G401 (cell line): ENCODE results near the gene CCDC90B. TPM values are rescaled to one million over a fixed set of nuclear protein-coding genes. Genes with fewer than 3 reads are reported as not detected.

Source experiments
- DNase-seq: peaks from one replicate; pipeline ENCODE4 v3.0.0-alpha.2; 2015; ENCODE audit warnings: low spot score
- in situ Hi-C: cut with HindIII; loops from 2 replicates; pipeline ENCODE4 v1.10.0; 2016; ENCODE audit warnings: low sequenced_read_pairs, mixed read lengths
- total RNA-seq: library from RNA; depleted of rRNA; stranded (reverse); fragments of >200 nt; shearing (Covaris generic); gene quantifications from 2 replicates; pipeline ENCODE4 v1.2.3, GENCODE V29; 2014; rRNA removed

CCDC90B gene
- total RNA-seq, 1 experiment from 2014 or later = 54.9 TPM

DNA sequence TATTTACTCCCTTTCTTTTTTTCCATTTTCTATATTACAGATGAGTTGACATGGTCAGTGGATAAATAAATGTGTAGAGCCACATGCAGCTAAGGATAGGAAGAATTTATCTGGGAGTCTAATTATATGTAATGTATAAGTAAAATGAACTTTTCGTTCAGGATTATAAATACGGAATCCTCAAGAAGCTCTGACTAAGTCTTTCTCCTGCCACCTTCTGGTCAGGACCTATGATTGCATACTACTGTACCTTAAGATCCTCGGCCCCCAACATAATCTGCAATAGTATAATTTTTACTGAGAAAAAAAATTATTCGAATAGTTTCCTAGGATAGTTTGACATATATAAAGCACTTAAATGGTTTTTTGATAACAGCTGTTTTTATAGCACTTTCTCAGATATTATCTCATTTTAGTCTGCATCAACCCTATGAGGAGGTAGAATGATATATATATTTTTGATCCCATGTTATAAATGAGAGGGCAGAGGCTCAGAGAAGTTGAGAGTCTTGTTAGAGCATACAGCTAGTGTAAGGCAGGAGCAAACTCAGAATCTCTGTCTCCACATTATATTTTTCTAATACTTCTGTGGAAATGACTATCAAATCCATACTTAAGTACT, 36.1 kb downstream of the CCDC90B start:
- peak; percentile 46 for DNase-seq
- in situ Hi-C loops = no loop called here

DNA sequence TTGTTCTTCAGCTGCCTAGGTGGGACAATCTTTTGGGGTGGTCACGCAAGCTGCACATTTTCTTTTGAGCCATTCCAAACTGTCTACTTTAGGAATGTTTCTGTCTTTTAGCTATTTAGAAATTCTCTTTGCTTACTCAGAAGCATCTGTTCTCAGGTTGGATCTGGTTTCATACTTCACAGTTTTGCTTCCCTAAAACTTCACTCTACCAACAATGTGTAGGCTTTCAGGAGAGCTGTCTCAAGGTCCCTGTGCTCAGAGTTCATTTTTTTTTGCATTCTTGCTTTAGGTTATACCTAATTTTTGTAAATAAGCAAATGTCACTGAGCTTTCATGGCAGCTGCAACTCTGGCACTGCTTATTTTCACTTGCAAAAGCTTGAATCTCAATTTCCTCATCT, 36.7 kb downstream of the CCDC90B start:
- no peak for DNase-seq
- in situ Hi-C loops = no loop called here

DNA sequence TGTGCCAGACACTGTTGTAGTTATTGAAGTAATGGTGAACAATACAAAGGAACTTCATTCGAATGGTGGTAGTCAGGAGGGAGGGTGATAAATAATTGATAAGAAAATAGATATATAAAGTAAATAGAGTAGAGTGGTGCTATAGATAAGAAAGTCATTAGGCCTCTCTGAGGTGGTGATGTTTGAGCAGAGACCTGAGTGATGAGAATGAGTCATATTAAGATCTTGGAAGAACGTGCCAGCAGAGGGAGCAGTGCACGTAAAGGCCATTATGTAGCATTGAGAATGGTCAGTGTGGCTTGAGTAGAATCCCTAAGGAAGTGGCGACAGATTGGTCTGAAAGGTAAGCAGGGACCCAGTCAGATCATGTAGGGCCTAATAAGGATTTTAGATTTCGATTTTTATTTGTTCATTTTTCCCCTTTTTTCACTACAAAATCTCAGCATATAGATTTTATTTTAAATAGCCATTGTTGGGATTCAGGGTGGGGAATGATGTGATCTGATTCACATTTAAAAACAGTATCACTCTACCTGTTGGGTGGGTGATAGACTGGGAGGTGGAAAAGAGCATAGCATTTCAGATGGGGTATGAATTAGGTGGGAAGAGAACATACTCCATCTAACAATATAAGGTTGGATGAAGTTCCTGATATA, 44.7 kb downstream of the CCDC90B start:
- DNase-seq = peak; percentile 77
- in situ Hi-C loops = no loop called here

DNA sequence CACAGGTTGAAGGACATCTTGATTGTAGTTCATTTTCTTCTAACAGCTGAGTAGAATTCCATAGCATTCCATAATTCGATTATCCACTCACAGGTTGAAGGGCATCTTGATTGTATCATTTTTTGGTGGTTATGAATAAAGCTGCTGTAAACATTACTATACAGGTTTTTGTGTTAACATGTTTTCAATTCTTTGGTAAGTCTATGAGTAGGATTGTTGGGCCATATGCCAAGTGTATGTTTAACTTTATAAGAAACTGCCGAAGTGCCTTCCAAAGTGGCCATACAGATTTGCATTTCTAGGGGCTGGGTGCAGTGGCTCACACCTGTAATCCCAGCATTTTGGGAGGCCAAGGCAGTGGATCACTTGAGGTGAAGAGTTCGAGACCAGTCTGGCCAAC, 48.1 kb downstream of the CCDC90B start:
- in situ Hi-C loops = no loop called here
- DNase-seq = no peak

DNA sequence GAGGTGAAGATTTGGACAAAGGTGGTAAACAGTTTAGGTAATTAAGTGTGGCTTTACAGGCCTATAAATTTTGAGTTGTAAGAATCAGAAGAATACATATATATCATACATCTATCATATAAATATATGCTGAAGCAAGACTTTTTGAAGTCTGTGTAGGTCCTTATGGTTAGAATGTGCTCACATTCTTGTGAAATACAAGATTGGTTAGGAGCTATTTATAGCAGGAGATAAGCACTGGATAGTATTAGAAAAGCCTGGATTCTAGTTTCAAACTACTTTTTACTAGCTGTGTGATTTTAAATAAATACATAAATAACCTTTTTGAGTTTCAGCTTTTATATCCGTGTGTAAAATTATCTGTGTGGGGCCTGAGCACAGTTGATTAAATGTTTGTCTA, 50.3 kb downstream of the CCDC90B start:
- in situ Hi-C loops = no loop called here
- DNase-seq = no peak

DNA sequence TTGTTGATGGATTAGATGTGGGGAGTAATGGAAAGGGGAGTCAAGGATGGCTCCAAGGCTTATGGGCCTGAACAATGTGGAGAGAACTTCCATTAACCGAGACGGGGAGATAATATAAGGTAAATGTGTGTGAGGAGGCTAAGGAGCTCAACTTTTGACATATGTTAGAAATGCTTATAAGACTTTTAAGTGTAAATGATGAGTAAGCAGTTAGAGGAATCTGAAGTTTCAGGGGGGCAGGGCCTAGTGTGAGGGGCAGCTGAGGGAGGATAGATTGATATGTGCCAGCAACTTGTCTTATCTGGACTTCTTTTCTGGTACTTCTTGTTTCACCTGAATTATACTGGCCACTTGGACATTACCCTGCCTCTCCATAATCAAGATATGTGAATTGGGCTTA, 62.7 kb downstream of the CCDC90B start:
- no peak for DNase-seq
- in situ Hi-C loops = no loop called here

DNA sequence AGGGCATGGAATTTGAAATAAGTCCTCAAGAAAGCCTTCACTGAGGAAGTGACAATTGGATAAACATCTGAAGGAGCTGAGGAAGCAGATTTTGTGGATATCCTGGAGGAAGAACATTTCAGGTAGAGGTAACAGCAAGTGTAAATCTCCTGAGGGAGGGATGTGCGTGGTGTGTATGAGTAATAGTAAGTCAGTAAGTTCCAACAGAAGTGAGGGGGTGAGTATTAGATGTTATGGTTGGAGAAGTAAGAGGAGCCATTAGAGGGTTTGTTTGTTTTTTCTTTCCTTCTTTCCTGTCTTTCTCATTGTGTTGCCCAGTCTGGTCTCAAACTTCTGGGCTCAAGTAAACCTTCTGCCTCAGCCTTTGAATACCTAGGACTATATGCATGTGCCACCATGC, 63.7 kb downstream of the CCDC90B start:
- in situ Hi-C loops = no loop called here

DNA sequence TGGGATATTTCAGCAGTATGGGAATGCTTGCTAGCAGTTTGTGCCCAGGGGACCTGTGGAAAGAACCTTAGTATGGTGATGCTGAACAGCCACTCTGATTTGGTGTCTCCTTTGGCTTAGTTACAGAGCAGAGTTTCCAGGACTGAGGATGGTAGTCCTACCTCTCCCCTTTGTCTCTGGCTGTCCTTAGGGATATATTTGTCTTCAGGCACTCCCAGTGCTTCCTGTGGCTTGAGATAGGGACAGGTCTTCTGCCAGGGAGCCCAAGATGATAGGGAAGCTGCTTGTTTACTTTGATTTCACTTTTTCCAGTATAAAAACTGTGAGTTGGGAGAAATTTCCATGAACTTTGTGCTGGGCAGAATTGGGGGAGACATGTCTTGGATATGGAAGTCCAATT, 64.5 kb downstream of the CCDC90B start:
- DNase-seq = no peak
- in situ Hi-C loops = no loop called here

More for the DNA sequence above, 63.7 kb downstream of the CCDC90B start:
- DNase-seq = no peak

DNA sequence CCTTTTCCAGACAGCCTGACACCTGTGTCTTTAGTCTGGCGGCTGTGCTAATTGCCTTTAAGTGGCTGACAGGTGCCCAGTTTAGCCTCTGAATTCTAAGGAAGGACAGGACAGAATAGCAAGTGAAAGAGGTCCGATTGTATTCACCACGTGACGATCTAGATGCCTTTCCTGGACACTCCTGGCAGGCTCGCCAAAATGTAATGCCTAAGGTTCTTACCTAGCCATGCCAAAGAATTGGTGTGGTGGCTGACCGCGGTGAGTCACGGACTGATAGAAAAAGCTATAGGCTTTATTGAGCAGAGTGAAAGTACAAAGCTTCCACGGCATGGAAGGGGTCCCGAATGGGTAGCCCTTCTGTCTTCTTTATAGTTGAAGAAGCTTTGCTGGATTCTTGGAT, 65.9 kb downstream of the CCDC90B start:
- no peak for DNase-seq
- in situ Hi-C loops = no loop called here

DNA sequence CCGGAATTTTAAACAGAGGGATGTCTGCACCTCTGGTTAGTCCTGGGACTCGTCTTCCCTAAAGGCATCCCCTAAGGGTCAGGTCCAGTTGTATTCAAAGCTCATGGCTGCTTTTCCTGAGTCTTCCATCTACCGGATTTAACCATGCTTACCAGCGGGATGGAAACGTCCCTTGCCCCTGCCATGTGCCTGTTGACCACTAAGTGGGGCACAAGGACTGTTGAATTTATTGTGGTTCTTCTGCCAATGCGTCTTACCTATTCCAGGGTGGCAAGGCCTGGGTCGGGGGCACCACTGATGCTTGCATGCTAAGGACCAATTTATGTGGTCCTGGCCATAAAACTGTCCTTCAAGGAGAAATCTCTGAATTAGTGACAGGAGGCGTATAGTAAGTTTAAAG, 67.1 kb downstream of the CCDC90B start:
- no peak for DNase-seq

More for the DNA sequence above, 67.1 kb downstream of the CCDC90B start:
- in situ Hi-C loops = no loop called here

Other genes starting within 250 kb of the CCDC90B start
- gene RAB30, start 214.5 kb downstream of the CCDC90B start, total RNA-seq = 2.2 and 3.7 TPM in 2 replicates
- gene PCF11, start 129.2 kb downstream of the CCDC90B start, total RNA-seq = 10.8 and 22.3 TPM in 2 replicates
- 5.1 and 15.1 TPM in 2 replicates for gene ANKRD42, start 92.7 kb downstream of the CCDC90B start, total RNA-seq